NCI-H748 (cell line): ENCODE data around the gene MS4A4A.
A peak's percentile ranks its signal among the peaks of the same experiment; 100 is the strongest.
"Not testable (repeated sequence)": the region's sequence is repeated elsewhere in the genome, so short reads cannot be mapped to it uniquely, and the experiment has no call there.

Experiments
- DNase-seq: peaks from one replicate; lab custom pipeline; 2025; ENCODE audit not compliant: unreplicated experiment; lab: John Stamatoyannopoulos, UW

Gene MS4A4A

DNA sequence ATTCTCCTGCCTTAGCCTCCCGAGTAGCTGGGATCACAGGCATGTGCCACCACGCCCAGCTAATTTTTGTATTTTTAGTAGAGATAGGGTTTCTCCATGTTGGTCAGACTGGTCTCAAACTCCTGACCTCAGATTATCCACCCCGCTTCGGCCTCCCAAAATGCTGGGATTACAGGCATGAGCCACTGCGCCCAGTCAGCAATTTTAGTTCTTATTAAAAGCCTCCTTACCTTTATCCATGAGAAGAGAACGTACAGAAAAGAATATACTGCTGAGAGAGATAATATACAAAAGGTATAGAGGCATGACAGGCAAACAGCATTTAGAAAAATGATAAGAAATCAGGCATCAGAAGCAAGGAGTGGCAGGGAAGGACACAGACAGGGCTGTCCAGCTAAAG is 21.4 kb downstream of the MS4A4A start:
- not testable (repeated sequence) for DNase-seq

- DNase-seq = no peak
These were observed 23.2 kb downstream of the MS4A4A start for GRCh38 chr11:60303661-60304060.

GRCh38 chr11:60305906-60306619 is 25.6 kb downstream of the MS4A4A start:
- no peak for DNase-seq

DNA sequence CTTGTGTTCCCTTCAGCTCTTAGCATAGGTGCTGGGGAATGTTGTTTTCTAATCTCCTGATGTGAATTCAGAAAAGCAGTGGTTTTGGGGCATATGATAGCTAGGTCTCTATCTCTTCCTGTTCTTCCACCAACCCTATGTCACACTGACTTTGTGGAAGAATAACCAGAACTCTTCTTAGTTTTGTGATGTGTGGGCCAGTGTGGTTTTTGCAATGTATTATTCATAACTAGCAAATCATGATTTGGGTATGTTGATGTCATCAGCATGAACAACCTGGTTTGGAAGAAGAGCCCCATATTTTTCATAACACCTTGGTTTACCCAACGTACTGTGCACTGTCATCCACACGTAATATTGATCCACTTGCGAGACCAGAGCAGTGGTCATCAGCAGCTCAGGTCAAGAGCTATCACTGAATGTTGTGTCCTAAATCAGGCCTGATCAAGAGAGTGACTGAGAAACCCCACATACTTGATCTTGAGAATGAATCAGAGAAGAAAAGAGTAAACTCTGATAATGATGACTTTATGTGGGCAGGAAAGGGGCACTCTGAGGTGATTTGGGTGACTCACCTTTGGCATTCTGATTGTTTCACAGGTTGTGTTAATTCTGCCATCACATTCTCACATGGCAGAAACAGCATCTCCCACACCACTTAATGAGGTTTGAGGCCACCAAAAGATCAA is 27.2 kb downstream of the MS4A4A start:
- DNase-seq = no peak

DNA sequence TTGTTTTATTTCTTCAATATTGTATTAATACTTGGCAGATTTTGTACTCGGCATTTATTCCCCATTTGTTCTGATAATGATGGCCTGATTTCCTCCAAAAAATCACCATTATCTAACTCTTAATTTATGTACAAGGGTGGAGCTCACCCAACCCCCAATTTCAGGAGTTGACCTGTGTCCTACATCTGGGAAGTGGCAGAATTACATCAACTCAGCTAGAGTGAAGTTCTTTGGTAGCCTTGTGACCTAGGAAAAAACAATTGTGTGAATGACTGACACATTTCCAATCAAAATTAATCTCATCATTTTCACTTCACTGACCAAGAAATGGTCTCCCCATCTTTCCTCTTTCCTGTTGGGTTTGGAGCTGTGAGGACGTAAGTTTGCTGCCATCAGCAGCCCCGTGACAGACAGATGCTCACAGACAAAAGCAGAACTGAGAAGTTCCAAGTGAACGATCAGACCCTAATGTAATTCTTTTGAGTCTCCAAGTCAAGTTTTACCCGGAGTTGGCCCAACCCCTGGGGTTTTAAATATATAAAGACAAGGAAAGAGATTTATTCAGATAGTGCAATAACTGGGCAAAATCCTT is 30.0 kb downstream of the MS4A4A start:
- no peak for DNase-seq

DNA sequence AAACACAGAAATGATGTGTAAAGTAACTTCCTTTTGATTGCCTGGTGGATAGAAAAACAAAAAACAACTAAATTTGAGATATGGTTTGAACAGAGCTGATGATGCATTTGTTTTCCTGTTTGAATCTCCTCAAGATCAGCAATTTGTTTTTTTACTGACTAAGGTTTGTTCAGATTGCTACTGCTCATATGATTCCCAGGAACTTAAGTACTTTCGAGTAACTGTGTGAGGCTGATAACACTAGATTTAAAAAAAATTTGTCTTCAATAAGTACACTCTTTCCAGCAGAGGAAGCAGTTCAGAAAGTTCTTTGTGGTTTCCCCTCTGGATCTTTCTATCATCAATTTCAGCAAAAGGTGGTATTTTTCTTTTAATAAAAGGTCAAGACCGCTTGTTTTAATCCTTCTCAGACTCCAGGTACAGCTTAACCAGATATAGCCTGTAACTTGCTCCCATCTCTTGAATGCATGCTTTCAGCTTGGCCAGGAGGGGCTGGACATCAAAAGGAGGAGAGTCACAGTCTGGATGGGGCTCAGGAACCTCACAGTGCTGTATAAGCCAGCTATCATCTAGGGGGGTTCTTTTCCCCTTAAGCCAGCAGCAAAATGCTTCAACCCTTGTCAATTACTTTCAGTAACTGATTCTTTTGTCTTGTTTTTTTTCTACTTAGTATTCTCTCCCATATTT is 34.3 kb downstream of the MS4A4A start:
- DNase-seq = no peak

DNA sequence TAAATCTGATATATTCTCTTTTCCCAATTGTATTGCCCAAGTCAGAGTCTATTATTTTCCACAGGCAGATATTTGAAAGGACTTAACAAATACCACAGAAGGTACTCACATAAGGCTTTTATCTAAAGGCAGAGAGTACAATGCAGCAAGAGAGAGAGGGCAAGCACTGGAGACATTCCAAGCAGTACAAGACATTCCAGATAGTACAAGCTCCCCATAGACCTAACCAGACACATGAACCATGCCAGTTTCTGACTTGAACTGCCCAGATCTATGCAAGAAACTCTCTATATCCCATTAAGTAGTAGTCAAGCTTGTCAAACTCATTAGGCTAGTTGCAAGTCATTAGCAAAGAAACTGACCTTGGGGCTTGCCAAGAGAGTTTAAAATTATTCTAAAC is 35.4 kb downstream of the MS4A4A start:
- DNase-seq = no peak

- DNase-seq = no peak
These were observed 35.9 kb downstream of the MS4A4A start for GRCh38 chr11:60316317-60316716.

DNA sequence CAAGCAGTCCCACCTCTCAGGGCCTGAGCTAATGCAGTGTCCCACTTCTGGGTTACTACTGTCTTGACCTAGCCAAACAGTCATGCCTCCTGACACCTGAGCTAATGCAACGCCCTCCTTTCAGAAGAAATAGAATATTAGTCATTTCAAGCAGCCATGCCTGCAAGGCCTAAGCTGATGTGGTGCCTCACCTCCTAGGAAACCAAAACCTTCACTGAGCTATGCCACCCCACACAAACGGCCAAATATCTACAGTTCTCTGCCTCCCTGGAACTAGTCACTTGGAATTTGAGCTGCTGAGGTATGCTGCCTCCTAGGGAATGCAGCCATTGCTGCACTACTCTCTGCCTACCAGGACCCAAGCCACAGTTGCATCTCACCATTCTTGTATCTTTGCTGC is 38.3 kb downstream of the MS4A4A start:
- no peak for DNase-seq

- DNase-seq = no peak
These were observed 40.6 kb downstream of the MS4A4A start for GRCh38 chr11:60321051-60321450.

DNA sequence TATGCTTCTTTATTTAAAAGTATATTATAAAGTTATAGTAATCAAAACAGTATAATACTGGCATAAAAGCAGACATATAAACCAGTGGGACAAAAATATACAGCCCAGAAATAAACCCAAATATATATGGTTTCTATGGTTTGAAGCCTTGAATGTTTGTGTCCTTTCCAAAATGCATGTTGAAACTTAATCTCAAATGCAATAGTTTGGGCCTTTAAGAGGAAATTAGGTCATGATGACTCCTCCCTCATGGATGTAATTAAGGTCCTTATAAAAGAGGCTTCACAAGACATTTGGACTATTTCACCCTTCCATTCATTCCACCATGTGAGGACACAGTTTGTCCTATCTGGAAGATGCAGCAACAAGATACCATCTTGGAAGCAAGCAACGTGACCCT is 46.5 kb downstream of the MS4A4A start, which contains the start of gene MS4A6E:
MS4A6E (plus strand) TSS at position 301 of the 400 bp plus-strand sequence. CDS start 7,641 bp downstream, outside the sequence.
- no peak for DNase-seq

GRCh38 chr11:60328460-60328859 is 48.0 kb downstream of the MS4A4A start:
- DNase-seq = no peak

- DNase-seq = no peak
These were observed 52.4 kb downstream of the MS4A4A start for GRCh38 chr11:60332846-60333245.

GRCh38 chr11:60334005-60334620 is 53.6 kb downstream of the MS4A4A start:
- DNase-seq = peak; percentile 71

- DNase-seq = no peak
These were observed 56.4 kb downstream of the MS4A4A start for GRCh38 chr11:60336767-60337391.

- no peak for DNase-seq
These were observed 57.6 kb downstream of the MS4A4A start for GRCh38 chr11:60338053-60338452.

- no peak for DNase-seq
These were observed 58.9 kb downstream of the MS4A4A start for GRCh38 chr11:60339356-60339755.

DNA sequence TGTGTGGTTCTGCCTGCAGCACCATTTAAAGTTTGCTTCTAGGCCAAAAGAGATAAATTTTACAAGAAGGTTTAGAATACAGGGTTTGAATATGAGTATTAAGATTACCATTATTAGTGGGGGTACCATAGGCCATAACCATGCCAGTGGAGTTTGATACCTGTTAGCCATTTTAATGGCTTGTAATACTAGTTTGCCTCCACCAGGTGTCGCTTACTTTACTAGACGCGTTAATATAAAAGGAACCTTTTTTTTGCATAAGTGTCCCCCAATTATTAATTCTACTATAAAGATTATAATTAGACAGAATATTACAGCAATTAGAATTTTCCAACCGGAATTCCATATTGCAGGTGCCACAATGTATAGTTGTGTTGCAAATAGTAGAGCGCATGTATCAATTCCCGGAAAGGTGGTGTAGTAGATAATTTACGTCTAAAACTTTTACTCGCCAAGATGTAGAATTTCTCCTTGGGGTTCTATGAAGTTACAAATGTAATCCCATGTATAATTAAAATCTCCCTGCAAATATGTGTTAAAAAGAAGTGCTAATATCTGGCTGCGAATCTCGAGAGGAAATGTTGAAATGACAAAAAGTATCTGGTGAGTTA is 62.7 kb downstream of the MS4A4A start:
- peak; percentile 51 for DNase-seq

GRCh38 chr11:60344146-60344545 is 63.7 kb downstream of the MS4A4A start:
- no peak for DNase-seq

- peak; percentile 57 for DNase-seq
These were observed 65.0 kb downstream of the MS4A4A start for GRCh38 chr11:60345489-60345888.
